Tibial artery (tissue), 4 donors: ENCODE measurements around the gene SCARB1.

ENCODE experiments used
- DNase-seq, 2 donors: peaks; one replicate each; pipeline ENCODE4 v3.0.0-alpha.2; 2019
- H3K27ac ChIP-seq, 2 donors: fragments of 200-600 bp; sonication (generic) in 1 of 2; 1 replicate in 1 of 2; 2 replicates in 1 of 2; pipeline ENCODE4 v1.5.1; 2018 to 2019; ENCODE audit warnings: mild to moderate bottlenecking in 1 of 2
- H3K27me3 ChIP-seq, 2 donors: fragments of 200-600 bp; sonication (generic) in 1 of 2; one replicate each; pipeline versions ENCODE4 v1.5.1 to v1.6.0; 2016 to 2019
- H3K36me3 ChIP-seq, 3 donors: fragments of 200-600 bp; sonication (generic) in 2 of 3; one replicate each; pipeline ENCODE4 v1.5.1; 2016 to 2019; ENCODE audit warnings: mild to moderate bottlenecking in 2 of 3
- H3K4me1 ChIP-seq, 4 donors: fragments of 200-600 bp; sonication (generic) in 2 of 4; 1 replicate in 3 of 4; 2 replicates in 1 of 4; pipeline ENCODE4 v1.5.1; 2016 to 2019
- H3K4me3 ChIP-seq, 2 donors: fragments of 200-600 bp; sonication (generic) in 1 of 2; 1 replicate in 1 of 2; 2 replicates in 1 of 2; pipeline ENCODE4 v1.5.1; 2018 to 2019; ENCODE audit warnings: mild to moderate bottlenecking in 2 of 2
- H3K9me3 ChIP-seq, 3 donors: fragments of 200-600 bp; sonication (generic) in 1 of 3; one replicate each; pipeline ENCODE4 v1.5.1; 2016 to 2019
- intact Hi-C: fragments of 100-400 bp; cut with DNase I; formaldehyde crosslinking; loops from one replicate; pipeline ENCODE4 v1.15.0; 2023; ENCODE audit warnings: low total_unique reads
- TF ChIP-seq, protein P1 (sequence below), 2 experiments: fragments of 200-600 bp in 1 of 2; fragments of 450-650 bp in 1 of 2; IDR thresholded peaks; one replicate each; pipeline ENCODE4 v1.5.1; 2017 to 2019; ENCODE audit warnings: antibody characterized with exemption in 2 of 2, mild to moderate bottlenecking in 1 of 2, moderate library complexity in 1 of 2

Gene SCARB1

DNA sequence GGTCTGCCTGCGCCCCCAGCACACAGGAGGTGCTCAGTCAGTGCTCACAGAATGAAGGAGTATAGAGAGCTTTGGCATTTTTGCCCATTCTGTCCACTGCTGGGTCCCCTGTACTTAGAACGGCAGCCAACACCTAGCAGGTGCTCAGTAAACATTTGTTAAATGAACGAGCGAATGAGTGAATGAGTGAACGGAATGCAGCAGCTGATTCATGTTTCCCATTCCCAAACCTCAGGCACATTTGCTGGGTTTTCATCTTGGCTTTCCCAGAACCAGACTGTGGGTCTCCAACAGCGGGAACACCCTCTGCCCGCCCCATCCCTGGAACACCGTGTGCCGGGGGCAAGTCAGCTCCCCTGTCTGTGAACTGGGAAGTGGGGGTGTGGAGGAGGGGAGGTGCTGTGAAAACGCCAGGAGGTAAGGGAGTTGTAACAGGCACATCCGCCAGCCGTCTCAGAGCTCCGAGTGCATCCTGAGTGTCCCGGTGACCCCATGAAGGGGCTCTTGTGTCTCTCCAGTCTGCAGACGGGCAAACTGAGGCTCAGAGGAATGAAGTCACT lies 47.3 kb downstream of the SCARB1 start:
- Histone ChIP-seq H3K9me3 (no peaks in the 10 kb centered on the region), H3K4me3 (no peak overlapping the region), H3K27me3 (no peaks in the 10 kb centered on the region), H3K4me1 (no peaks in the 10 kb centered on the region), H3K36me3 (peaks cover 4 to 41% (median 22%) of the 10 kb centered on the region in 3 donors), H3K27ac (no peak overlapping the region)
- TF ChIP-seq, protein P1, sequence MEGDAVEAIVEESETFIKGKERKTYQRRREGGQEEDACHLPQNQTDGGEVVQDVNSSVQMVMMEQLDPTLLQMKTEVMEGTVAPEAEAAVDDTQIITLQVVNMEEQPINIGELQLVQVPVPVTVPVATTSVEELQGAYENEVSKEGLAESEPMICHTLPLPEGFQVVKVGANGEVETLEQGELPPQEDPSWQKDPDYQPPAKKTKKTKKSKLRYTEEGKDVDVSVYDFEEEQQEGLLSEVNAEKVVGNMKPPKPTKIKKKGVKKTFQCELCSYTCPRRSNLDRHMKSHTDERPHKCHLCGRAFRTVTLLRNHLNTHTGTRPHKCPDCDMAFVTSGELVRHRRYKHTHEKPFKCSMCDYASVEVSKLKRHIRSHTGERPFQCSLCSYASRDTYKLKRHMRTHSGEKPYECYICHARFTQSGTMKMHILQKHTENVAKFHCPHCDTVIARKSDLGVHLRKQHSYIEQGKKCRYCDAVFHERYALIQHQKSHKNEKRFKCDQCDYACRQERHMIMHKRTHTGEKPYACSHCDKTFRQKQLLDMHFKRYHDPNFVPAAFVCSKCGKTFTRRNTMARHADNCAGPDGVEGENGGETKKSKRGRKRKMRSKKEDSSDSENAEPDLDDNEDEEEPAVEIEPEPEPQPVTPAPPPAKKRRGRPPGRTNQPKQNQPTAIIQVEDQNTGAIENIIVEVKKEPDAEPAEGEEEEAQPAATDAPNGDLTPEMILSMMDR (IDR thresholded peaks at IDR 0.05): no peak
- no peak for DNase-seq
- intact Hi-C loops: no loop called here

DNA sequence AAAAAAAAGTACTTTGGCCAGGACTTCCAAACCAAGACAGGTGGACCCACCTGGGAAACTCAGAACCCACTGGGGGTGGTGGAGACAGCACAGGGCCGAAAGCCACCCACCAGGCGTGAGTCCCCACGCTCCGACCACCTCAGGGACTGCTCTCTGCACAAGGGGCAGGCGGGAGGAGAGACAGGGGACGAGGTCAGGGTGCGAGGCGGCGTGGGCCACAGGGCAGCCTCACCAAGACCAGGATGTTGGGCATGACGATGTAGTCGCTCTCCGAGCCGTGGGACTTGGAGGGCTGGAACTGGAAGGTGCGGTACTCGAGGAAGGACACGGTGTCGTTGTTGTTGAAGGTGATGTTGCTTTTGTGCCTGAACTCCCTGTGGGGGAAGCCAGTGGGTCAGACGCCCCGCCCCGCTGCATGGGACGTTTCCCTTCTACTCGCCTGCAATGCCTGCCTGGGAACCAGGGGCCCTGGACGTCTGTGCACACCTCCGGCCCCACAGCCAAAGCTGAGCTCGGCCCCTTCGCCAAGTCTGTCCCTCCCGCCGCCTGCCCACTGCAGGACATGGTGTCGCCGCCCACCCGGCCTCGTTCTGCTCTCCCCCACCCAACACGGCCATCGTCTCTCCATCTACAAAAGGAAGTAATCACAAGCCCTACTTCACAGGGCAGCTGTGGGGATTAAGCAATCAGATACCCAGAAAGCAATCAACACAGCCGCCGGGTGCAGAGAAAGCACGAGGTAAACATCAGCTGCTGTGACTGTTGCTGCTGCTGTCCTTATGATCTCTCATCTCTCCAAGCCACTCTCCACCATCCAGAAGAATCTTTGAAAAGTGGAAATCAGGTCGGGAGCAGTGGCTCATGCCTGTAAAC lies 48.7 kb downstream of the SCARB1 start:
- intact Hi-C loops: no loop called here
- Histone ChIP-seq H3K27me3 (no peaks in the 10 kb centered on the region), H3K4me3 (no peak overlapping the region), H3K27ac (no peak overlapping the region), H3K36me3 (peaks cover 4 to 41% (median 22%) of the 10 kb centered on the region in 3 donors), H3K9me3 (no peaks in the 10 kb centered on the region), H3K4me1 (no peaks in the 10 kb centered on the region)
- DNase-seq: peak in 1 of 2 donors; percentile 49
- TF ChIP-seq, protein P1 (IDR thresholded peaks at IDR 0.05): no peak

GRCh38 chr12:124813782-124814181 lies 49.9 kb downstream of the SCARB1 start:
- H3K36me3 ChIP-seq: peaks cover 4 to 41% (median 22%) of the 10 kb centered on the region in 3 donors
- TF ChIP-seq, protein P1 (IDR thresholded peaks at IDR 0.05): no peak
- H3K27me3 ChIP-seq: no peaks in the 10 kb centered on the region
- H3K4me1 ChIP-seq: no peaks in the 10 kb centered on the region
- no peak overlapping the region for H3K27ac ChIP-seq
- no peak for DNase-seq
- H3K4me3 ChIP-seq: no peak overlapping the region
- no peaks in the 10 kb centered on the region for H3K9me3 ChIP-seq
- intact Hi-C loops: no loop called here

DNA sequence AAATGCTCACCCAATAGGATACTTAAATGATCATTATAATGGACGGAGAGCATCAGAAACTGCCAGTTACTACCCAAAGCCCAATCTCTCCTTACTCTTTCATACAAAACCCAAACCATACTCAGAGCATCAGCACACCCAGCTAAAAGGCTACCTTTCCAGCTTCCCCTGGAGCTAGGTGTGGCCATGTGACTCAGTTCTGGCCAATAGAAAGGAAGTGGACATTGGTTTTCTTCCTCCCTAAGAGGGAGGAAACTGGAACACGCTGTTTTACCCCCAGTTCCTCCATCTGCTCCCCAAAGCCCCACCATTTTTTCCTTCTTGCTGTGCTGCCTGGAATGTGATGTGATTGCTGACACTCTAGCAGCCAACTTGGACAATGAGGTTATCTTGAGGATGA lies 50.7 kb downstream of the SCARB1 start:
- Histone ChIP-seq H3K36me3 (peaks cover 4 to 41% (median 22%) of the 10 kb centered on the region in 3 donors), H3K27ac (no peak overlapping the region), H3K4me1 (no peaks in the 10 kb centered on the region), H3K4me3 (no peak overlapping the region), H3K9me3 (no peaks in the 10 kb centered on the region), H3K27me3 (no peaks in the 10 kb centered on the region)
- intact Hi-C loops: no loop called here
- TF ChIP-seq, protein P1 (IDR thresholded peaks at IDR 0.05): no peak
- no peak for DNase-seq

- Histone ChIP-seq H3K27me3 (no peaks in the 10 kb centered on the region), H3K27ac (no peak overlapping the region), H3K4me3 (no peak overlapping the region), H3K4me1 (no peaks in the 10 kb centered on the region), H3K9me3 (no peaks in the 10 kb centered on the region), H3K36me3 (peaks cover 4 to 43% (median 22%) of the 10 kb centered on the region in 3 donors)
- TF ChIP-seq, protein P1 (IDR thresholded peaks at IDR 0.05): no peak
- no peak for DNase-seq
- intact Hi-C loops: no loop called here
These were observed 51.3 kb downstream of the SCARB1 start for GRCh38 chr12:124812356-124812755.
